Mammary epithelial cell (primary cell): ENCODE measurements around the gene CCBE1.

ENCODE experiments used
- EZH2 ChIP-seq: IDR thresholded peaks from 2 replicates; pipeline ENCODE4 v1.6.1; 2012; ENCODE audit warnings: low read length, inconsistent platforms, borderline replicate concordance
- TF ChIP-seq, protein P1 (sequence below), 2 donors: IDR thresholded peaks in 1 of 2; conservative IDR thresholded peaks in 1 of 2; 2 replicates each; pipeline ENCODE4 v1.5.1; 2011 to 2012; ENCODE audit warnings: inconsistent platforms in 2 of 2, low read length in 2 of 2, mild to moderate bottlenecking in 2 of 2, control low read depth in 1 of 2, low read depth in 1 of 2; ENCODE audit not compliant: insufficient read depth in 1 of 2; ENCODE audit errors: extremely low read depth in 1 of 2

DNA sequence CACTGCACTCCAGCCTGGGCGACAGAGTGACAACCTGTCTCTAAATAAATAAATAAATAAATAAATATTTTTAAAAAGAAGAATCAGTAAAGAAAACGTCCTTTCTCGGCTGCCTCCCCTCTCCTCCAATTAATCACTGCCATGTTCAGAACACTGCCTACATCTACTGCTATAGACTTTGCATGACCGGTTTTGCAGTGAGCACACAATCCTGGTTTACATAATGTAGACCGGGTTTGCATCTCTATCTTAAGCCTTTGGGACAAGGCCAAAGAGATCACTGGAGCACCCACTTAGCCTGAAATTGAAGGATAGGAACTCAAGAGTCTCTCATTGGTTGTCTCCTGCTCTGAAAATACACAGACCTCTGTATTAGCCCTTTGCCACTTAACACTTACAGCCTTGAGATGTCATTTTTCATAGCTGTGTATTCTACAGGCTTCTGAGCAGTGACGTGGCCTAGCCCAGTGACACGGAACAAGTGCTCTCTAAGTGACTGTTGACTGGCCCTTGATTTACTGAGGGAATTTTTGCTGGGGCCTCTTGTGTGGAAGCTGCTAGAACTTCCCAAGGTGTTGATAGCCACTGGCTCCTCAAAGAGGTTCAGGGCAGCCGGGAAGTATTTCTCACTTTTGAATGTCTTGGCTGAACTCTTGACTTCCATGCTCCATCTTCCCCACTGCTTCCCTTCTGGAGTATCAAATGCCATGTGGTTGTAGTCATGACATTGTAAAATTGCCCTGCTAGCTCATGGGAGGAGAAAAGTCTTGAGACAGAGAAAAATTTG, 45.3 kb upstream of the CCBE1 start:
- TF ChIP-seq EZH2, result no peak
- TF ChIP-seq, protein P1, sequence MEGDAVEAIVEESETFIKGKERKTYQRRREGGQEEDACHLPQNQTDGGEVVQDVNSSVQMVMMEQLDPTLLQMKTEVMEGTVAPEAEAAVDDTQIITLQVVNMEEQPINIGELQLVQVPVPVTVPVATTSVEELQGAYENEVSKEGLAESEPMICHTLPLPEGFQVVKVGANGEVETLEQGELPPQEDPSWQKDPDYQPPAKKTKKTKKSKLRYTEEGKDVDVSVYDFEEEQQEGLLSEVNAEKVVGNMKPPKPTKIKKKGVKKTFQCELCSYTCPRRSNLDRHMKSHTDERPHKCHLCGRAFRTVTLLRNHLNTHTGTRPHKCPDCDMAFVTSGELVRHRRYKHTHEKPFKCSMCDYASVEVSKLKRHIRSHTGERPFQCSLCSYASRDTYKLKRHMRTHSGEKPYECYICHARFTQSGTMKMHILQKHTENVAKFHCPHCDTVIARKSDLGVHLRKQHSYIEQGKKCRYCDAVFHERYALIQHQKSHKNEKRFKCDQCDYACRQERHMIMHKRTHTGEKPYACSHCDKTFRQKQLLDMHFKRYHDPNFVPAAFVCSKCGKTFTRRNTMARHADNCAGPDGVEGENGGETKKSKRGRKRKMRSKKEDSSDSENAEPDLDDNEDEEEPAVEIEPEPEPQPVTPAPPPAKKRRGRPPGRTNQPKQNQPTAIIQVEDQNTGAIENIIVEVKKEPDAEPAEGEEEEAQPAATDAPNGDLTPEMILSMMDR (conservative IDR thresholded peaks at IDR 0.05 in 1 of 2, IDR thresholded peaks at IDR 0.05 in 1 of 2; ENCODE audit: extremely low read depth in 1 of 2, insufficient read depth in 1 of 2, low read depth in 1 of 2, low read length in 2 of 2), result no peak
